HUES6 (cell line): ENCODE results near the gene CTBP1.

Experiments
- H3K27ac ChIP-seq: 2 replicates; pipeline ENCODE4 v1.7.0; 2013; ENCODE audit warnings: low read depth, mild to moderate bottlenecking, low read length, inconsistent platforms
- H3K27me3 ChIP-seq: 2 replicates; pipeline ENCODE4 v1.6.1; 2013; ENCODE audit warnings: low read length; ENCODE audit not compliant: control insufficient read depth, insufficient read depth
- H3K36me3 ChIP-seq: 2 replicates; pipeline ENCODE4 v1.6.1; 2013; ENCODE audit warnings: low read length; ENCODE audit not compliant: control insufficient read depth, insufficient read depth
- H3K4me1 ChIP-seq: 2 replicates; pipeline ENCODE4 v1.6.1; 2013; ENCODE audit warnings: low read length; ENCODE audit not compliant: control insufficient read depth, insufficient read depth
- H3K4me3 ChIP-seq: 2 replicates; pipeline ENCODE4 v1.5.1; 2013; ENCODE audit warnings: low read depth, low read length
- H3K9ac ChIP-seq: one replicate; pipeline ENCODE4 v1.6.1; 2013; ENCODE audit warnings: mild to moderate bottlenecking, low read length
- H3K9me3 ChIP-seq: 2 replicates; pipeline ENCODE4 v1.6.1; 2013; ENCODE audit warnings: low read depth, low read length; ENCODE audit not compliant: control insufficient read depth, insufficient read depth

The CTBP1 gene

GRCh38 chr4:1174941-1175634, 73.8 kb downstream of the CTBP1 start:
- peaks cover 56% of the 10 kb centered on the region for H3K27me3 ChIP-seq
- peaks cover 4% of the 10 kb centered on the region; the same call in 1 of the 2 replicates for H3K9me3 ChIP-seq
- H3K9ac ChIP-seq: no peak overlapping the region
- H3K36me3 ChIP-seq: no peaks in the 10 kb centered on the region
- no peak overlapping the region for H3K4me3 ChIP-seq
- H3K27ac ChIP-seq: no peak overlapping the region
- peaks cover 5% of the 10 kb centered on the region; the same call in 1 of the 2 replicates for H3K4me1 ChIP-seq

GRCh38 chr4:1172971-1173757, 75.8 kb downstream of the CTBP1 start:
- H3K27ac ChIP-seq: no peak overlapping the region

DNA sequence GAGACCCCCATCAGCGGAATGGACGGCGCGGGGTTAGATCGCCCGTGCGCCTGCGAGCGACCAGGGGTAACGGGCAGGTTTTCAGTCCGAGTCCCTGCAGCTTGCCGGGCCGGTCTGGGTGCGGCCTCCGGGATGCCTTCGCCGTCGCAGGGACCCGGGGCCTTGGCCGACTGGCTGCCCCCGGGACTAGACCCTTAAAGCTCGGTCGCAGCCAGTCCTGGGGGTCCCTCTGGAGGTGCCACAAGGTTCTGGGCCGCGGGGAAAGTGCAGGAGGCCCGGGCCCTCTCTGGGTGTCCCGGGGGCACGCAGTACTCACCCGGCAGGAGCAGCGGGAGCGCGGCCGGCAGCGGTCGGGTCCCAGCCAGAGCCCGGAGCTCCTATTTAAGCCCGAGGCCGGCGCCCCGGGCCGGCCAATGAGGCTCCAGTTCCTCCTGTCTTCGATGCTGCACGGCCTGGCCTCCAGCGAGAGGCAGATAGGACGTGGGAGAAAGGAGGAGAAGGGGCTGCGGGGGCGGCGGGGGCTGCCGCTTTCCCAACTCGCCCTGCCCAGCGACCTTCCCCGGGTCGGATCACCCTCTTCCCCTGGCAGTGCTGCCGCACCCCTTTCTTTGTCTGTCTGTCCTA, 76.6 kb downstream of the CTBP1 start, which contains the start of gene SPON2:
SPON2 (minus strand) TSS at position 356 of the 624 bp plus-strand sequence.
- Histone ChIP-seq H3K9ac (no peak within 1 kb of the TSS), H3K27me3 (peaks cover 79% of the 10 kb centered on the region), H3K36me3 (no peaks in the 10 kb centered on the region), H3K4me3 (peak within 1 kb of the TSS; percentile 54), H3K9me3 (no peaks in the 10 kb centered on the region), H3K27ac (no peak within 1 kb of the TSS), H3K4me1 (peaks cover 8% of the 10 kb centered on the region; the same call in 1 of the 2 replicates)

More at GRCh38 chr4:1172971-1173757, 75.8 kb downstream of the CTBP1 start:
- H3K4me1 ChIP-seq: peaks cover 5% of the 10 kb centered on the region; the same call in 1 of the 2 replicates
- no peaks in the 10 kb centered on the region for H3K9me3 ChIP-seq
- H3K36me3 ChIP-seq: no peaks in the 10 kb centered on the region
- H3K27me3 ChIP-seq: peaks cover 71% of the 10 kb centered on the region
- H3K4me3 ChIP-seq: peak overlapping the region; percentile 37; the same call in 1 of the 2 replicates
- no peak overlapping the region for H3K9ac ChIP-seq

GRCh38 chr4:1171311-1172227, 77.4 kb downstream of the CTBP1 start:
- H3K4me1 ChIP-seq: peaks cover 8% of the 10 kb centered on the region; the same call in 1 of the 2 replicates
- H3K27me3 ChIP-seq: peaks cover 86% of the 10 kb centered on the region
- H3K9me3 ChIP-seq: no peaks in the 10 kb centered on the region
- no peaks in the 10 kb centered on the region for H3K36me3 ChIP-seq
- H3K9ac ChIP-seq: no peak overlapping the region
- H3K4me3 ChIP-seq: peak overlapping the region; percentile 54
- no peak overlapping the region for H3K27ac ChIP-seq

DNA sequence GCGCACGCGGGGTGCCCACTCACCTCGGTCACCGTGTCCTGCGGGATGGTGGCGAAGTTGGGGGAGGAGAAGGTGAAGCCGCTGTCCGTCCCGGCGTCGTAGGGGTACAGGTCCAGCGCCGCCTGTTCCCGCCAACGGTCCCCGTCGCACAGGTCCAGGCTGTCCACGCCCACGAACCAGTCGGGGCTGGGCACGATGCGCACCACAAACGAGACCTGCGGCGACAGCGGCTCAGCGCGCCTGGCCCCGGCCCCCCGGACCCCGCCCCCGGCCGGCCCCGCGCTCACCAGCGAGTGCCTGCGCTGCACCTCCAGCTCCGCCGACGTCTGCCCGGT, 78.0 kb downstream of the CTBP1 start:
- Histone ChIP-seq H3K9me3 (no peaks in the 10 kb centered on the region), H3K36me3 (no peaks in the 10 kb centered on the region), H3K9ac (no peak overlapping the region), H3K27me3 (peaks cover 92% of the 10 kb centered on the region), H3K4me3 (peak overlapping the region; percentile 54), H3K4me1 (peaks cover 8% of the 10 kb centered on the region; the same call in 1 of the 2 replicates), H3K27ac (no peak overlapping the region)

DNA sequence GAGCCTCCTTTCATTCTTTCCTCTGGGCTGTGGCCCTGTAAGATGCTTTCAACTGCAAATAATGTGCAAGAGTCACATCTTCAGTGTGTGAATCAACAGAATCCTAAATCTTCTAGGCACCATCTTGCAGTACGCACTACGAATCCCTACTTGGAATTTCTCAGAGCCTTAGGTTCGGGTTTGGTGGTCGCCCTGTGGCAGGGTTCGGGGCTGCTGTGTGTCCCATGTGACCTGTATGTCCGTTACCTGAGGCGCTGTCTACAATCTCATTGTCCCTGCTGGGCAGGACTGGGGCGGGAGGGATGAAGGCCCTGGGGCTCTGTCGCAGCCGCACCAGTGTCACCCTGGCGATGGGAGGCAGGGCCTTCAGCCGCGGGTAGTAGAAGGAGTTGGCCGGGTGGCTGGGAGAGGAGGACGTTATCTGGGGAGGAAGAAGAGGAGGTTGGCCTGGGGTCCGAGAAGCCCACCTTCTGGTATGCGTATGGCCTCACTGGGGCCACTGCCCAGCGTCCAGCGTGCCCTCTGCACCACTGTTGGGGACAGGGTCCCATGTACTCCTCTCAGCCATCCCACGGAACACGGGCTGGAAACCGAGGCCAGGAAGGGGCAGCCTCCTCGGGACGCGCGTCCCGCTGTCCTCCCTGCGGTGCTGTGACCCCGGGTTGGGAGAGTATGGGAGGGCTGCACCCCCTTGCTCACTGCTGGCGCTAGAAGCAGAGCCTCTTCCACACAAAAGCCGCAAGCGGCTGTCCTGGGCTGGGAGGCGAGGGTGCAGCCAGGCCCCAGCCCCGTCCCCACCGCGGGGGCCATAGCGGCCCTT, 78.6 kb downstream of the CTBP1 start:
- Histone ChIP-seq H3K36me3 (no peaks in the 10 kb centered on the region), H3K4me1 (peaks cover 8% of the 10 kb centered on the region; the same call in 1 of the 2 replicates), H3K27me3 (peaks cover 95% of the 10 kb centered on the region), H3K27ac (no peak overlapping the region), H3K4me3 (no peak overlapping the region), H3K9me3 (no peaks in the 10 kb centered on the region), H3K9ac (no peak overlapping the region)

DNA sequence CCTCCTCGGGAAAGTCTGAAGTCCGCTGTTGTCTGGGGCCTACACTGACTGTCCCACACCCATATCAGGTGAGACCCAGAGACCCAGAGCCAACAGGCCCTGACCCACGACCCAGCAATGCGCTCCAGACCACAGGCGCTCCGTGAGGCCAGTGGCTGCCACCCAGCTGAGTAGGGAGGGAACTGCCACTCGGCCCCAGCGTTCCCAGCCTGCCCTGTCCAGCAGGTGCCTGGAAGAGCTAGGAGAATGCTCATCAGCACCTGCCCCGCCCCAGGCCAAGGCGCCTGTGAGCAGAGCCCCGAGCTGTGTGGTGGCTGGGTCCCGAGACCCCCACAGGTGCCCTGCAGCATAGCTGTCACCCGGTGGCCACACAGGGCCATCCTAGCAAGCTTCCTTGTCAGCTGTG, 79.2 kb downstream of the CTBP1 start:
- H3K4me3 ChIP-seq: no peak overlapping the region
- no peaks in the 10 kb centered on the region for H3K9me3 ChIP-seq
- H3K27me3 ChIP-seq: peaks cover 92% of the 10 kb centered on the region
- H3K36me3 ChIP-seq: no peaks in the 10 kb centered on the region
- no peak overlapping the region for H3K27ac ChIP-seq
- H3K9ac ChIP-seq: no peak overlapping the region
- H3K4me1 ChIP-seq: peaks cover 8% of the 10 kb centered on the region; the same call in 1 of the 2 replicates

DNA sequence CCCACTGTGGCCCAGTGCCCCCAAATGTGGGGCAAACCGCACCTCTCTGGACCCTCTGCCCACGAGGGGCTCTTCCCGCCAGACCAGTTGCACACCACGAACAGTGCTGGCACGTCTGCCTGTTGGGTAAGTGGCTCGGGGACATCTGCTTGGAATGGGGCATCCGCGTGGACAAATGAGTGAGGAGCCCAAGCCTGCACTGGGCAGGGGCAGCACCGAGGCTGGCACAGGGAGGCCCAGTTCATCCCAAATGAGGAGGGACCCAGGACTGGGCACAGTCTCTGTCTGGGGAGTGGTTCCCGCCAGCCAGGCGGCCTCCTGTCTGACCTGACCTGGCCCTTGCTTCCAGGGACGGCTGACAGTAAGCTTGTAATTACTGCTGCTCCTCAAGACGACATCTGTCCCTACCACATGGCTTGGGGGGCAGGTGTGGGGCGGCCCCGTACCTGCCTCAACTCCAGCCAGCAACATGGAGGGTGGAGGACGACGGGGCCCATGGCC, 79.7 kb downstream of the CTBP1 start:
- Histone ChIP-seq H3K4me3 (no peak overlapping the region), H3K4me1 (peaks cover 8% of the 10 kb centered on the region; the same call in 1 of the 2 replicates), H3K9me3 (no peaks in the 10 kb centered on the region), H3K9ac (no peak overlapping the region), H3K27me3 (peaks cover 89% of the 10 kb centered on the region), H3K36me3 (no peaks in the 10 kb centered on the region), H3K27ac (no peak overlapping the region)

DNA sequence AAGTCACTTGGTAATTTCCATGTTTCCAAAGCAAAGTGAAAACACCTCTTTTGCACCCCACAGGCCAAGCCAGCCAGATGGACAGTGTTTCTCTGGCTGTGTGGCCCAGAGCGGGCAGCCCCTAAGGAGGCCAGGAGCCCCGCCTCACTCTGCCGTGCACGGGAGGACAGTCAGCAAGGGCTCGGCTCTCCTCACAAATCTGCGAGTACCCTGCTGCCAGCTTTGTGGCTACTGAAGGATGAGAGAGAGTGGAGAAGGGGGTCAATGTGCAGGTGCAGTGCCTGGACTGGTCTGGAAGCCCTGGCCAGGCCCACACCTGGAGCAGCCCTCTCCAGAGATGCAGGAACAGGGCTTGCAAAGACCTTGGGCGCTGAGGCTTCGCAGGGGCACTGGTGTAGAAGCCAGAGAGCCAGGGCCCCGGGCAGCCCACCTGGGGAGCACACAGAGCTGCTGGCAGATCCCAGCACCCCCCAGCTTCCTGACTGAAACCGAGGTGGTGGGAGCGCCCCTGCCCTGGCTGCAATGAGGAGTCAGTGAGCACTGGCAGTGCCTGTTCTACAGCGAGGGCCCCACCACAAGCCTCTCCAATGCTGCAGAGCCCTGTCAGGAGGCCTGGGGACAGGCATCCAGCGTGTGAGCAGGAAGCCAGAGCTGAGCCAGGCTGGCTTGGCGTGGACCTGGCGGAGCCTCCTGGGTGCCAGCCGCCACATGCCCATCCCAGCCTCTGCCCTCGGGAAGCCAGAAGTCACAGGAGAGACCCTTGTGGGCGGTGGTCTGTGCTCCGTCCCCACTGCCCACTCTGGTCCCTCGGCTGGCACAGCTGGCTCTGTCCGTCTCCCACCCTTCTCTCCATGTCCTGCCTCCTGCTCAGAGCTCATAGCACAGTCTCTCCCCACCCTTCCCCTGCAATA, 80.5 kb downstream of the CTBP1 start:
- Histone ChIP-seq H3K9me3 (no peaks in the 10 kb centered on the region), H3K27ac (no peak overlapping the region), H3K9ac (no peak overlapping the region), H3K36me3 (no peaks in the 10 kb centered on the region), H3K27me3 (peaks cover 81% of the 10 kb centered on the region), H3K4me1 (peaks cover 8% of the 10 kb centered on the region; the same call in 1 of the 2 replicates), H3K4me3 (peak overlapping the region; percentile 69; the same call in 1 of the 2 replicates)
